GM12801 (cell line): Measurements from ENCODE around the gene LYZ.

ENCODE experiments used
- CTCF ChIP-seq: IDR thresholded peaks from one replicate; pipeline ENCODE4 v1.5.1; 2011; ENCODE audit warnings: control low read depth; ENCODE audit not compliant: insufficient read length; ENCODE audit errors: extremely low read depth

Gene LYZ

GRCh38 chr12:69348162-69348938 is at the start of gene LYZ:
TSS of gene LYZ (plus strand) at chr12:69348381. CDS start at chr12:69348409, 28 bp downstream.
- no peak for TF ChIP-seq CTCF

GRCh38 chr12:69298947-69299346 is 49.2 kb upstream of the LYZ start:
- TF ChIP-seq CTCF = no peak

GRCh38 chr12:69304284-69304683 is 43.9 kb upstream of the LYZ start:
- no peak for TF ChIP-seq CTCF

GRCh38 chr12:69309461-69309860 is 38.7 kb upstream of the LYZ start:
- no peak for TF ChIP-seq CTCF

GRCh38 chr12:69313209-69313608 is 35.0 kb upstream of the LYZ start:
- TF ChIP-seq CTCF = no peak

GRCh38 chr12:69318225-69318624 is 30.0 kb upstream of the LYZ start:
- TF ChIP-seq CTCF = no peak

- TF ChIP-seq CTCF = no peak
Measured at GRCh38 chr12:69321351-69321750, 26.8 kb upstream of the LYZ start.
